Mesodermal cell (in vitro differentiated cells): ENCODE results near the gene ADGRD1.

Experiments
- H3K27ac ChIP-seq: 2 replicates; pipeline ENCODE4 v1.7.0; 2013; ENCODE audit warnings: mild to moderate bottlenecking, low read depth, low read length, moderate library complexity; ENCODE audit not compliant: severe bottlenecking
- H3K36me3 ChIP-seq: 2 replicates; pipeline ENCODE4 v1.7.1; 2013; ENCODE audit warnings: mild to moderate bottlenecking, low read length, moderate library complexity; ENCODE audit not compliant: control insufficient read depth, insufficient read depth
- H3K4me1 ChIP-seq: one replicate; pipeline ENCODE4 v1.7.1; 2013; ENCODE audit warnings: mild to moderate bottlenecking, low read length; ENCODE audit not compliant: insufficient read depth, control insufficient read depth, poor library complexity, severe bottlenecking
- H3K4me3 ChIP-seq: 2 replicates; pipeline ENCODE4 v1.7.0; 2013; ENCODE audit warnings: low read length, control low read depth, mild to moderate bottlenecking; ENCODE audit not compliant: insufficient read depth, poor library complexity, severe bottlenecking; ENCODE audit errors: extremely low read depth
- H3K9me3 ChIP-seq: 2 replicates; pipeline ENCODE4 v1.7.1; 2013; ENCODE audit warnings: mild to moderate bottlenecking, low read length, moderate library complexity; ENCODE audit not compliant: control insufficient read depth
- WGBS, 2 experiments: methylation state at CpG; one replicate each; pipeline ENCODE4 v1.1.5; 2013; ENCODE audit warnings: missing lambda C conversion rate in 2 of 2; ENCODE audit not compliant: insufficient coverage in 2 of 2; 5-methylcytosine and 5-hydroxymethylcytosine counted together

ADGRD1 gene

GRCh38 chr12:130920723-130921381 is 32.9 kb upstream of the ADGRD1 start:
- Histone ChIP-seq H3K9me3 (peaks cover 6% of the 10 kb centered on the region), H3K4me1 (no peaks in the 10 kb centered on the region), H3K27ac (no peak overlapping the region), H3K4me3 (no peak overlapping the region), H3K36me3 (no peaks in the 10 kb centered on the region)
- 79 to 80% methylated on average over 5 to 8 of the region's 8 CpGs for WGBS, 2 experiments

- no peak overlapping the region for H3K27ac ChIP-seq
- no peaks in the 10 kb centered on the region for H3K4me1 ChIP-seq
- H3K36me3 ChIP-seq = no peaks in the 10 kb centered on the region
- peaks cover 6% of the 10 kb centered on the region for H3K9me3 ChIP-seq
- WGBS, 2 experiments = 80% methylated on average over 1 of the region's 4 CpGs
- no peak overlapping the region for H3K4me3 ChIP-seq
Measured at GRCh38 chr12:130922511-130922953, 31.2 kb upstream of the ADGRD1 start.

GRCh38 chr12:130924966-130925665 is 28.6 kb upstream of the ADGRD1 start:
- Histone ChIP-seq H3K4me1 (no peaks in the 10 kb centered on the region), H3K27ac (no peak overlapping the region), H3K36me3 (no peaks in the 10 kb centered on the region), H3K4me3 (no peak overlapping the region), H3K9me3 (peaks cover 6% of the 10 kb centered on the region)
- 93 to 94% methylated on average over 18 to 20 of the region's 23 CpGs for WGBS, 2 experiments

GRCh38 chr12:130925666-130926015 is 28.1 kb upstream of the ADGRD1 start:
- WGBS, 2 experiments = 91 to 94% methylated on average over 4 to 7 of the region's 7 CpGs
- Histone ChIP-seq H3K4me3 (no peak overlapping the region), H3K27ac (no peak overlapping the region), H3K4me1 (no peaks in the 10 kb centered on the region), H3K9me3 (peaks cover 6% of the 10 kb centered on the region), H3K36me3 (no peaks in the 10 kb centered on the region)

- no peaks in the 10 kb centered on the region for H3K4me1 ChIP-seq
- 73 to 88% methylated on average over 2 to 4 of the region's 8 CpGs for WGBS, 2 experiments
- no peak overlapping the region for H3K4me3 ChIP-seq
- H3K27ac ChIP-seq = no peak overlapping the region
- H3K36me3 ChIP-seq = no peaks in the 10 kb centered on the region
- H3K9me3 ChIP-seq = no peaks in the 10 kb centered on the region
Measured at GRCh38 chr12:130929363-130929762, 24.3 kb upstream of the ADGRD1 start.

GRCh38 chr12:130932061-130932930 is 21.4 kb upstream of the ADGRD1 start:
- WGBS, 2 experiments = 83 to 87% methylated on average over 4 to 7 of the region's 10 CpGs
- no peaks in the 10 kb centered on the region for H3K9me3 ChIP-seq
- H3K4me1 ChIP-seq = no peaks in the 10 kb centered on the region
- H3K4me3 ChIP-seq = no peak overlapping the region
- H3K36me3 ChIP-seq = no peaks in the 10 kb centered on the region
- no peak overlapping the region for H3K27ac ChIP-seq

- H3K9me3 ChIP-seq = no peaks in the 10 kb centered on the region
- H3K36me3 ChIP-seq = no peaks in the 10 kb centered on the region
- WGBS, 2 experiments = 88% methylated on average over 36 of the region's 38 CpGs
- H3K4me3 ChIP-seq = no peak overlapping the region
- H3K4me1 ChIP-seq = no peaks in the 10 kb centered on the region
- H3K27ac ChIP-seq = no peak overlapping the region
Measured at GRCh38 chr12:130933269-130933995, 20.3 kb upstream of the ADGRD1 start.

- WGBS, 2 experiments = 82 to 96% methylated on average over 2 of the region's 2 CpGs
- Histone ChIP-seq H3K4me1 (no peaks in the 10 kb centered on the region), H3K4me3 (no peak overlapping the region), H3K9me3 (no peaks in the 10 kb centered on the region), H3K36me3 (no peaks in the 10 kb centered on the region), H3K27ac (no peak overlapping the region)
Measured at GRCh38 chr12:130934753-130935152, 19.0 kb upstream of the ADGRD1 start.

GRCh38 chr12:130936561-130936960 is 17.1 kb upstream of the ADGRD1 start:
- no peaks in the 10 kb centered on the region for H3K4me1 ChIP-seq
- H3K36me3 ChIP-seq = no peaks in the 10 kb centered on the region
- no peaks in the 10 kb centered on the region for H3K9me3 ChIP-seq
- no peak overlapping the region for H3K27ac ChIP-seq
- H3K4me3 ChIP-seq = no peak overlapping the region
- 80% methylated on average over 1 of the region's 2 CpGs; no CpG with 5 or more reads in 1 of the 2 experiments for WGBS, 2 experiments

- no peak overlapping the region for H3K4me3 ChIP-seq
- whole genome bisulfite sequencing, 2 experiments = 88 to 100% methylated on average over 1 of the region's 2 CpGs
- H3K9me3 ChIP-seq = no peaks in the 10 kb centered on the region
- no peaks in the 10 kb centered on the region for H3K4me1 ChIP-seq
- H3K27ac ChIP-seq = no peak overlapping the region
- no peaks in the 10 kb centered on the region for H3K36me3 ChIP-seq
Measured at GRCh38 chr12:130937063-130937462, 16.6 kb upstream of the ADGRD1 start.
